AG08396 (cell line): ENCODE results near the gene PRKCD.
"Not testable (repeated sequence)": the region's sequence is repeated elsewhere in the genome, so short reads cannot be mapped to it uniquely, and the experiment has no call there.

Experiments
- DNase-seq: peaks from one replicate; pipeline ENCODE4 v3.0.0; 2012; ENCODE audit warnings: low spot score, mixed read lengths

The PRKCD gene

DNA sequence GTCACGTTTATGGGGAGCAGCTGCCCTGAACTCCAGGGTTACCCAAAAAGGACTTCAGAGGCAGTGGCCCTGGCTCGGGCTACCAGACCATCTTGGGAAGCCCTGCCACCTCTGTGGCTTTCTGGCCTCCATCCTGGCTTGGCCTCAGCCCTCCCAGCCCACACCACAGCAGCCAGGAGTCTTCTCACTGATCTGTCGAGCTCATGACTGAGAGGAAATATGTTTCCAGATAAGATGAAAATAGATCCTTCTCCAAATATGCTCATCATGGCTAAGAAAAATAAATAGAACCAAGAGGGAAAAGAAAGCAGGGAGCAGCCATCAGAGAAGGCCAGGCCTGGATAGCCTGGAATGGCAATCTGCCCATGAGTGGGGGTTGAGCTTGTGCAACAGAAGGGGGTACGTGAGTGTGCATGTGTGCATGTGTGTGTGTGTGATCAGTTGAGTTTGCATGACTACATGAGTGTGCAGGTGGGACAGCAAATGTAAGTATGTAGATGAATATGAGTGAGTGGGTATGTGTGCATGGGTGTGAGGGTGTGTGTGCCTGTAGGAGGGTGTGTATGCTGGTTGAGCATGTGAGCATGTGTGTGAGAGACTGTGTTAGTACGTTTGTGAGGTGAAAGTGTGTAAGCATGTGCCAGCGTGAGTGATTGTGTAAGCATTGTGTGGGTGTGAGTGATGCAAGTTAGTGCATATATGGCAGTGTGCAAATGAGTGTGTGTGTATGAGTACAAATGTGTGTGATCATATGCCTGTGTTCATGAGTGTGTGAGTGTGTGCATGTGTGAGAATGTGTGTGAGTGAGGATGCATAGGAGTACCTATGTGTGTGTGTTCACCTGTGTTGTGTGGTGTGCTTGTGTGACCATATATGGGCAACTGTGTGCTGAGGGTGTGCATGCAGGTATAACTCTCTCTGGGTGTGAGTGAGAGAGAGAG, 20.8 kb upstream of the PRKCD start:
- no peak for DNase-seq

DNA sequence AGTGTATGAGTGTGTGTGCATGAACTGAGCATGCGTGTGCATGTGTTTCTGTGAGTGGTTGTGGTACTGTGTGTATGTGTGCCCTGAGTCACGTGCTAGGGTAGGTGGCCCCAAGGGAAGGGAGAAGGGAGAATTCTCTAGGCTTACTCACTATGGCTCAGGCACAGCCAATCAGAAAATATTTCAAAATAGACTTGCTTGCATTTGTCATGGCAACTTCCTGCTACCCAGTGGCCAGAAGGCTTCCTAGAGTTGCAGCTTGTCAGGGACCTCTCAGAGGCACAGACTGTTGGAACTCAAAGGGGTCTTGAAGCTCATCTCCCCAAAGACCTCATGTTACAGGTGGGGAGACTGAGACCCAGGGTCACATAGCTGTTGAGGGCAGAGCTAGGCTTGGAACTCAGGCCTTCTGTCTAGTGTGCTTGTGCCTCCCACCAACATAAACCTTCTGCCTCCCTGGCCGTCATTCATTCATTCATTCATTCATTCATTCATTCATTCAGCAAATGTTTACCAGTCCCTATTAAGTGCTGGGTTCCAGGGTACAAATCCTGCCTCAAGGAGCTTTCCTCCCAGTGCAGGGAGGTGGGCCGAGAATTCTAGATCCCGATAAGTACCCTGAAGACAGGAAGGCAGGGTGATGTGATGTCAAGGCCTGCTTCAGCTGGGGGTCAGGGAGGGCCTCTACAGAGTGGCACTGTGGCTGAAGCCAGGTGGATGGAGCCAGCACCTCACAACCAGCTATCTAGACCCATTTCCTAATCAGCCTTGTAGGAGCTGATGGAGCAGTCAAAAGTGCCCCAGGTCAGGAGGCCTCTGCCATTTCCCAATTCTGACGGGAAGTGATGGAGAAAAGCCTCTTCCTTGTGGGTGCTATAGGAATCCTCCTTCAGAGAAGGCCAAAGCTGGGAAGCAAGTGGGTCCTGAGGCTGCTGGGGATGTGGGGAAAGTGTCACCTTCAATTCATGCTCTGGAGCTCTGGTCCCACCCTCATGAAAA, 19.9 kb upstream of the PRKCD start:
- DNase-seq, result peak; percentile 77

DNA sequence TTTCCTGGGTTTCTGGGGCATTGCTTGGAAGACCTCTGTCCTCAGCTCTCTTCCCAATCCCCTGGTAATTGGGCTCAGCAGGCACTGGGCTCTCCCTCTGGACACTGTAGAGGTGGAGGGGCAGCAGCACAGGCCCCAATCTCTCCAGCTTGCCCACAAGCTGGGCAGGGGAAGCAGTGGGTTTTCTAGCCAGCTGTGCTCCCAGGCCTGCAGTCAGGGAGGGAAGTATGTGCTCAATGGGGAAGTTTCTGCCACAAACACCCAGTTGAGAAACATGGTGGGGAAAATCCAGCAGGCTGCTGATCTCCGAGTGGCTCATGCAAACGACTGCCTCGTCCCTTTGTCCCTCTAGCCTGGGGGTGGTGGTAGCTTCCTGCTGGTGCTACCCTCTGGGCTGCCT, 18.0 kb upstream of the PRKCD start:
- no peak for DNase-seq

DNA sequence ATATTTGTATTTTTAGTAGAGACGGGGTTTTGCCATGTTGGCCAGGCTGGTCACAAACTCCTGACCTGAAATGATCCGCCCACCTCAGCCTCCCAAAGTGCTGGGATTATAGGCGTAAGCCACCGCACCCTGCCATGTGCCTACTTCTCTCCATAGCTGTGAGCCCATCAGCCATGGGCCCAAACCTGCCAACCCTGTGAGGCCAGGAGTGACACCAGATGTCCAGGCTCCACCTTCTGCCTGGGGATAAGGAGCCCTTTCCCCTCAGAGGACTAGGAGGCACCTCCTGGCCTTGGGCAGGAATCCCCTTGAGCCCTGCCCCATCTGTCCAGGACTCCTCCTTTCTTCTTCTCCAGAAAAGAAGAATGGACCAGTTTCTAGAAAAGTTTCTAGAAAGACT, 16.6 kb upstream of the PRKCD start:
- DNase-seq, result no peak

DNA sequence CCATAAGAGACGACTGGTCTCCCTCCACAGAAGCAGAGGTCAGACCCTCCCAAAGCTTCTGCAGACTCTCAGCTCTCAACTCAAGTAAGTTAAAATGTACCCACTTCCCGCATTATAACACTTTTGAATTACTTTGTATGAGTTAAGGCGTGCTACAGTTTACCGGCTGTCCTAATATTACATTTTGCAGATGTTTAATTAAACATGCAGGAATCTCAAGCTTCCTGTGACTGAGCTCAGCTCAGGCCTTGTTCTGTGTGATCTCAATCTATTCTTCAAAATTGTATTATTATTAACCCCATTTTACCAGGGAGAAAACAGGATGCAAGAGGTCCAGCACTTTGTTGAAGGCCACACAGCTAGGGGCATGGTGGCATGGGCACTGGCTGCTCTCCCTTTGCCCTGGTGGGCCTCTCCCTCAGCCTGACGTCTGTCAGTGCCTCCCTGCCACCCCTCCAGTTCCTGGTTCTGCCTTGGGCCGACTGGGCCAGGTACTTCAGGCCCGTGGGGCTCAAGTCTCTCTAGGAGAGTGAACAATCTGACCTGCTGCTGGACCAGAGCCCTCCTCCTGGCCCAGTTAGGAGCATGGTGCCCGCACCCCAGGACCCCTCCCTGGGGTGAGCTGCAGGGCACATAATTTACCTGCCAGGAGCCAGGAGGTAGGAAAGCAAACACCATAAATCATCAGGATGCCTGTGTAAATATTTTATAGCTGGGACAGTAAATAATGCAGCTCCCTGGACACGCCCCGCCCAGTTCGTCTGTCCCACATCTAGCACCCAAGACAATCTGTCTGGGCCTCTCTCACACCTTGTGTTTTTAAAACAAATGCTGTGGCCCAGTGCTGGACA, 15.9 kb upstream of the PRKCD start:
- DNase-seq, result no peak

DNA sequence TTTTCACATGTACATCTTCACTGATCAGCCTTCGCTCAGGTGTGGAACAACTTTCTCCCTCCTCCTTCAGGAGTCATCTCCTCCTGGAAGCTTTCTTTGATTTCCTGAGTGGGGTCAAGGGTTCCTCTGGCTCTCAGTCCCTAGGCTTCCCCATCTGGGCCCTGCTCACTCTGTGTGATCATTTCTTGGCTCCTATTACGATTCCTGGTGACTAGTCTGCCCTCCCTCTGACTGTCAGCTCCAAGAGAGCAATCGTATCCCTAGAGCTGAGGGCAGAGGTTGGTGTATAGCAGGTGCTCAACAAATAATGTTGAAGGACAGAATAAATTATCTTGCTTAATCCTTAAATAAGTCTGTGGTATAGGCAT, 15.3 kb upstream of the PRKCD start:
- DNase-seq, result no peak

DNA sequence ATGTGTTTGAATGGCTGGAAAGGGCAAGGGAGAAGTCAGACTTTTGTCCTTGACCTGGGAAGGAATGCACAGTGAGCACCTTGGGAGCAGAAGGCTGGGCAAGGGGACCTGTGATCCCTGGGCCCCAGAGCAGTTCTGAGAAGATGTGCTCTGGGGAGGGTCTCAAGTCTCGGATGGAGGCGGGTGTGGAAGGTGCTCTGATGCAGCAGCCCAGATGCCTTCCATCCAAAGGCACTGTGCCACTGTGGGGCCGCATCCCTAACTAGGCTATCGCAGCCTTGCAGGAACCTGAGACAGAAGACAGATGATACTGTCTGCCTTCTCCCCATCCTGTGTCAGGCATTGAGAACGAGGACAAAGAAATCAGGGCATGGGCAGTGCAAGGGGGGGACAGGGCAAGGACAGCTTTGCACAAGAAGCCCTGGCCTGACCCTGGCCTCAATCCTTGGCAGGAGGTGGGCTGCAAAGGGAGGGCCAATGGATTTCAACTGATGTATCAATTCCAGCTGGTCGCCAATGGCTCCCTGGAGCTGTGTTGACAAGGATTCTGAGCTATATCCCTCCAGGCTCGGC, 14.6 kb upstream of the PRKCD start:
- no peak for DNase-seq

DNA sequence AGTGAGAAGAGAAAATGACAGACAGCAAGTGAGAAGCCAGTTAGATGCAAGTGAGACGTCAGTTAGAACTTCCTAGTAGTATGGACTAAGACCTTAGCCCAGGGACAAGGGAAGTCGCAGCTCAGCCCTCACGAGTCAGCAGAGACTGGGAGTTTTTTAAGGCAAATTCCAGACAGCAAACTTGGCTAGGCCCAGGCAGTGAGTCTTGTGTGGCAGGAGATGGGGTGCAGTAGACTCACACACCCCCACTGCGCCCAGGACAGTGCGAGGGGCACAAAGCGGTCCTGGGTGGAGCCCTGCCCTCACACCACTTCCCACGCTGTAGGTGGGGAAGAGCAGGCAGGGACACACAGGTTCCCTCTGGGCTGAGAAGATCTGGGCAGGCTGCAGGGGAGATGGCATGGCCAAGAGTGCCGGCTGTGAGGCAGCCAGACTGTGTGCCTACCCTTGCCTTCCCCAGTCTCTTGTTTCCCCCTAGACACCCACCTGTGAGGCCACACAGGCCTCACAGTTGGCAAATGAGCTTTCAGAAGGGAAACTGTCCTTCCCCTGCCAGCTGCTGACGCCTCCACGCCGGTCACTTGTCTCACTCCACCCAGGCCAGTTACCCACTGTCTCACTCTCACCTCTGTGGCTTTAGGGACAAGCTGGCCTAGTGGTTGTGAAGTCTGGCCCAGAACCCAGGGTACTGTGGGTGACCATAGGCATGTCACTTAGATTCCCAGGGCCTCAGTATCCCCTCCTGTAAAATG, 13.7 kb upstream of the PRKCD start:
- DNase-seq, result no peak

DNA sequence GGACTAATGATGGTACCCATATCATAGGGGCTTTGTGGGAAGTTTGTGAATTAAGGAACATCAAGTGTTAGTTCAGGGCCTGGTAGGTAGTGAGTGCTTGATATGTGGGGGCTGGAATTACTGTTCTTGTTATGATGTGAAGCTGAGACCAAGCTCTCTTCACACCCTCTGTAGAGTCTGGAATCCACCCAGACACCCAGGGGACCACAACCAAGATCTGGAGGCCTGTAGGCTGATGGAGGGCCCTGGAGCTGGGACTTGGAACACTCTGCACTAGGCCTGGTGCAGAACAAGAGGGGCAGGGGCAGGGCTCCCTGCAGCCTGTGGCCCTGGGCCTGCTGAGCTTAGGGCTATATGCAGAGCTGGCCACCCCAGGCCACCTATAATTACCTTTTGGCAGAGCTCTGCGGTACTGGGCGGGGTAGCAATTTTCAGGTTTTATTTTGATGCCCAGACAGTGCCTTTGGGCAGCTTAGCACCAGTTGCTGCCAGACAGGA, 13.1 kb upstream of the PRKCD start:
- no peak for DNase-seq

DNA sequence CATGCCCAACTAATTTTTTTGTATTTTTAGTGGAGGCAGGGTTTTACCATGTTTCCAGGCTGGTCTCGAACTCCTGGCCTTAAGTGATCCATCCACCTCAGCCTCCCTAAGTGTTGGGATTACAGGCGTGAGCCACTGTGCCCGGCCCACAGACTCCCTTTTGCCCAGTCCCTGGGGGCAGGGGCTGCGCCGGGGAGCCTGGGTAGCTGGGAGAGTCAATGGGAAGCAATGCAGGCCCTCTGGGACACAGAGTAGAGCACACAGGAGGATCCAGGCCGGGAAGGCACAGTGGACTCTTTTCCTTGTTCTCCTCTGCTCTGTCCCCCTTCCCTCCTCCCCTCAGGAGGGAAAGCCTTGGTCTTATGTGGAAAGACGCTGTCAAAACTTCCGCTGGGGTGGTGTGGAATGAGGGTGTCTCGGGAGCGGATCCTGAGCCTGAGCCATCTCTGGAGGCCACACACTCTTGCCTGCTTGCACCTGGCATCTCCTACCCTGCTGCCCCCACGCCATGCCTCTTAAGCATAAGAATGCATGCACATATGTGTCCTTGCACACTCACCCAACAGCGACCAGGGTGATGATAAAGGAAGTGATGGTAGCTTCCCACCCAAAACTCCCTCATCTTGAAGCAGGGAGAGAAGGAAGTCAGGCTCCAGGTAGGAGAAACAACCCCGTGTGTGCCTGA, 11.9 kb upstream of the PRKCD start:
- no peak for DNase-seq

DNA sequence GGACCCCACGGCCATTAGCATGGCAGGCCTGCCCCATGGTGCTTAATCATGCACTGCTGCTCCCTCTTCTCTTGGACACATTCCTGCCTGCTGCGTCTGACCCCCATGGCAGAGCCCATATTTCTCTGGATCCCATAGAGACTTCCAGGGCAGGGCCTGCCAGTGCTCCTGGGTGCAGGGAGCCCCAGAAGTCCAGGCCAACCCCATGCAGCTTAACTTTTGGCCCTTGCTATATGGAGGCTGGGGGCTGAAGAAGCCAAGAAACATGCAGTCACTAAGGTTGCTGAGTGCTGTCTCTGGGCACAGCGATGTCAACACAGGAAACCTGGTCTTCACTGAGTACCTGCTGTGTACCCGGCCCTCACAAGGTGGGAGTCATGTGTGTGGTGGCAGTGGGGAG, 11.3 kb upstream of the PRKCD start:
- DNase-seq, result no peak

DNA sequence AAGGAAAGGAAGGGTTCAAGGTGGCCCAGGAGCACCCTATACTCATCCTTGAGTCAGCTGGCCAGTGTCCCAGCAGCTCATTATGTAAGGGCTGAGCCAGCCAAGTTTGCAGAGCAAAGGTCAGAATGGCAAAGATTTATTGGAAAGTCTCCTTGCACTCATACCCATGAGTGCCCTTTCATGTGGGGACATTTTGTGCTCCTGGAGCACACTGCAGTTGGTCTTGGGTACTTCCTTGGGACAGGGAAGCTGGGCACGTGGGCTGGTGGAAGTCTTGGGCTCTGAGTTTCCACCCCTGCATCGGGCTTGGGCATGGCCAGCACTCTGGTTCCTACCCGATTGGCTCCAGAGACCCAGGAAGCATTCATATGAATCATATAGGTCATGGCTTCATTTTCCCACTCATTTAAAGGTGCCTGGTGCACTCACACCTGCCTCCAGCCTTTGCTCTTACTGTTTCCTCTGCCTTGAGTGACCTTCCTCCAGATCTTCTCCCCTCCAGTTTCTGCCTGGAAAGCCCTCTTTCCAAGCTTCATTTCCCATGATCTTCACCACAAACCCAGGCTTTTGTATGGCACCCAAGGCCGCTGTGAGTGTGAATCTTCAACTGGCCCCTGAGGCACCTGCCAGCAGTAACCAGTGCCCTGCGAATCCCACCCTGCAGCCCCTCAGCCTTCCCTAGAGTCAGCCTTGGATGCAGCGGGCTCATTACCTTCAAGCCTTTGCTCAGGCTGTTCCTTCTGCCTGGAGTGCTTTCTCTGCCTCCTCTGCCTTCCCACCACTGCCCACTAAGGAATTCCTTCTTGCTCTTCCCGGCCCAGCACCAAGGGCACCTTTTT, 10.5 kb upstream of the PRKCD start:
- DNase-seq, result no peak

DNA sequence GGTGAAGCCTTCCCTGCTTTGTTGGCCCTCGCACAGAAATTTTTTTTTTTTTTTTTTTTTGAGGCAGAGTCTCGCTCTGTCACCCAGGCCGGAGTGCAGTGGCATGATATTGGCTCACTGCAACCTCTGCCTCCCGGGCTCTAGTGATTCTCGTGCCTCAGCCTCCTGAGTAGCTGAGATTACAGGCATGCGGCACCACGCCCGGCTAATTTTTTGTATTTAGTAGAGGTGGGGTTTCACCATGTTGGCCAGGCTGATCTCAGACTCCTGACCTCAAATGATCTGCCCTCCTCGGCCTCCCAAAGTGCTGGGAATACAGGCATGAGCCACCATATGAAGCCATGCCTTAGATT, 9.9 kb upstream of the PRKCD start:
- not testable (repeated sequence) for DNase-seq

DNA sequence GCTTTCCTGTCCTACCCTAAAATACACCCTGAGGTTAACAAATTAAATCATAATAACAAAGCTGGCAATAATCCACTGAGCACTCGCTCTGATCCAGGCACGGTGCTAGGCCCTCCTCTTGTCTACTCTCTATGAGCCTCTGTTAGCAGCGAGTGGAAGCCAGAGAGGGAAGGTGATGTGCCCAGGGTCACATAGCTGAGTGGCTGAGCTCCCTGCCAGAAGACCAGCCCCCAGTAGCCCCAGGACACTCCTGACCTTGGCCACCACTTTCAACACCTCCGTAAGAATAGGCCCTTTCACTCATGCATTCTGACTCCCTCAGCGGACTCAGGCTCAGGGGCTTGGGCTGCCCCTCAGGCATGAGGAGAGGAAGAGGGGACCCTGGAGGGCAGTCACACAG, 9.5 kb upstream of the PRKCD start:
- no peak for DNase-seq

DNA sequence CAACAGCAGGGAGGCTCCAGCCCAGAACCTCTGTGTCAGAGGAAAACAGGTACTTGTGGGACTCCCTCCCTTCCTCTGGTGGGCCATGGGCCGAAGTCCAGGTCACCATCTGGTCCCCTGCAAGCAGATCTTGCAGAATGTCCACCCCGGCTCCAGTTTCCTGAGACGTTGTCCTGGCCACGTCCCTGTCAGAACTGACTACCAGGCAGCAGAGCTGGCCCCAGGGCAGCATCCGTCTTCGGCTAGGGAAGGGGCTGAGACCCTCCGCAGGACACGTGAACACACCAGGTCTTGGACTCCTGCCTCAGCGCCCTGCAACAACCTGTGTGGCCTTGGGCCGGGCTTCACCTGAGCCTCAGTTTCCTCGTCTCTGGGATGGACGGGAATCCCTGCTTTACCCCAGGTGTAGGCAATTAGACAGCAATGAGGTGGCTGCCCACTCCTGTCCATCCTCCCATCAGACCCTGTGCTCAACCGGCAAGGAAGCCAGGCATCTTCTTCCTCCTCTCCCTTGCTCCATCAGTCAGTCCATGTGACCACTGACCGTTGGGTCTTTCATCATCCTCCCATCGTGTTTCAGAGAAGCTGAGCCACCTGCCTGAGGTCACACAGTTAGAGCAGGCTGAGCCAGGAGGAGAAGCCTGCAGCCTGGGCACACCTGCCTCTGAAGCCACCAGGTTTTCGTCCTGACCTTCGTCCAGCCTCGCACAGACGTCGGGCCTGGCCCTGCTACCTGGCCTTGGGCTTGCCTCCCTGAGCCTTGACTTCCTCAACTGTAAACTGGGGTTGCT, 8.9 kb upstream of the PRKCD start:
- DNase-seq, result no peak

DNA sequence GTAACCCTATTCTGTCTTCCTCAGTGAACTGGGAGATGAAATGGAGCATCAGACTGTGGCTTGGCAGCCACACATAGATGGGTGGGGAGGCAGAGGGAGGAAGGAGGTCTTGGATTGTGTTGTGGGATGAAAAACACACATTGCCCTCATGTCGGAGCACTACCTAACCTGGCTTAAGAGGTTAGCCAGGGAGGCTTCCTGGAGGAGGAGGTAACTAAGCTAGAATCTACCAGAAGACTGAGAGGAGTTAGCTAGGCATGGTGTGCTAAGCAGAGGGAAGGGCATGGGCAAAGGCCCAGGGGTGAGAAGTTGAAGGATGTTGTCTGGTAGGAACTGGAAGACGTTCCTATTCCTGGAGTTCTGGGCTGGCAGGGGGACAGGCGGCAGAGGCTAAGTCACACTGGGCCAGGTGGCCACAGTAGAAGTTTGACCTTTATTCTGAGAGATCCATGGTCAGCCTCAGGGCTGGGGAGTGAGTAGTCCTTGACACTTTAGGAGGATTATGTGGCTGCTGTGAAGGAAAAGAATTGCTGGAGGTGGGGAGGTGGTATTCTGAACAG, 7.7 kb upstream of the PRKCD start:
- no peak for DNase-seq

DNA sequence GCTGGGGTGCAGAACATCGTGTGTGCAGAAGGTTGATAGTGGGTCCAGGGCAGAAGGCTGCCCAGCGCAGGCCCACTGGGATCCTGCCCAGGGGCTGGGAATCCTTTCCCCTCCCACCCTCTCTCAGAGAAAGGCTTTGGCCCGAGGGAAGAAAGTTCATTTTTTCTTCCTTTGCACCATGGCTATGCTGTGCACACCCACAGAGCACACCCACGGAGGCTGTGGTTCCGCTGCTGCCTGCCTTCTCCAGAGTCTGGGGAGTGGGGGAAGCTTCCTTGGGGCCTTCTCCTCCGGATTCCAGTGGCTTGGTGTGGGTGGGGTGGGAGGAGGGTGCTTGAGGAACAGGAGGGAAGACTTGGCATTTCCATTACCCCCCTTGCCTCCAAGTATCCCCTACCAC, 7.0 kb upstream of the PRKCD start:
- DNase-seq, result no peak

DNA sequence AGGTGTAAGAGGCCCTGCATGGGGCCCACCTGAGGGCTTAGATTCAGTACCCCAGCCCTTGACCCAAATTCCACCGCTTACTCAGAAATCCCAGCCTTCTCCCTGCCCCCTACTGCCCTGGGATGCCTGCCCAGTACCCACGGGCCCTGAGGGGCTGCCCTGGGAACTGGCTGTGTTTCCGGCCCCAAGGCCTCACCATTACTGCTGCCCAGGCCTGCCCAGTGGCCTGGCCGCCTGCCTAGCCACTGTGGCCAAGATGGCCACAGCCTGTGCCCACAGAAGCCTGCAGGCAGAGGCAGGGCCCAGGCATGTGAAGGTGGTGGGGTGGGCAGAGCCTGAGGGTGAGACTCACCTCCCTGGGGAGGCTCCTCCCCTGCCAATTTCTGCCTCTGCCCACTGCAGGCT, 6.1 kb upstream of the PRKCD start:
- DNase-seq, result no peak
